ENCODE measurements around the gene PTPN9. TPM values are rescaled to one million over a fixed set of nuclear protein-coding genes. Genes with fewer than 3 reads are reported as not detected.
A peak's percentile ranks its signal among the peaks of the same experiment; 100 is the strongest.

PTPN9 gene
- total RNA-seq, 1 experiment from 2014 or later = 42.2 TPM

DNA sequence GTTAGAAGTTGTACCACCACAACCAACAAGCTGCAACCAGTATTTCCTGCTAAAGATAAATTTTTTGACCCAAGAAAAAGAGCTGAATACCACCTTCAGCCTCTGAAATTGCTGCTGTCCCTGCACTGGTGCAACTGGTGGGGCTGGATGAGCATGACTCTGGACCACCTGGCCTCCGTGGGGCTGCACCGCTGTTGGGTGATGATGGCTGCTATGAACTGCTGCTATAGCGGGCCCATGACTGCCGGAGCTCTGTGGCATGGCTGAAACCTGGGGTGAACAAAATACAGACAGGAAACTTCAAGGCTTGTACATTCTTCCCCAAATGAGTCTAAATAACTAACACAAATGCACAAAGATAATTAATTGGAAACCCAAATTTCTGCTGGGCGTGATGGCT, 156.6 kb downstream of the PTPN9 start:
- no peak overlapping the region for H2AK5ac ChIP-seq (ENCODE audit: insufficient read length, low read length)
- H3K56ac ChIP-seq (ENCODE audit: insufficient read length, low read depth, low read length) = no peak overlapping the region
- no peak overlapping the region for H3K18ac ChIP-seq (ENCODE audit: insufficient read length, low read depth, low read length)
- H3K9me3 ChIP-seq (ENCODE audit: control insufficient read depth, low read depth, low read length) = no peaks in the 10 kb centered on the region
- no peak overlapping the region for H2BK5ac ChIP-seq (ENCODE audit: insufficient read length, low read length)
- H3K23ac ChIP-seq (ENCODE audit: insufficient read length, low read depth, low read length) = no peak overlapping the region
- H4K5ac ChIP-seq (ENCODE audit: insufficient read length, low read depth, low read length) = no peak overlapping the region
- H3K4me1 Mint-ChIP-seq = no peaks in the 10 kb centered on the region
- H3K27ac Mint-ChIP-seq = peak overlapping the region in 1 of 3 experiments; percentile 44; a peak in 1 of 7 replicates
- TF ChIP-seq, protein P1, sequence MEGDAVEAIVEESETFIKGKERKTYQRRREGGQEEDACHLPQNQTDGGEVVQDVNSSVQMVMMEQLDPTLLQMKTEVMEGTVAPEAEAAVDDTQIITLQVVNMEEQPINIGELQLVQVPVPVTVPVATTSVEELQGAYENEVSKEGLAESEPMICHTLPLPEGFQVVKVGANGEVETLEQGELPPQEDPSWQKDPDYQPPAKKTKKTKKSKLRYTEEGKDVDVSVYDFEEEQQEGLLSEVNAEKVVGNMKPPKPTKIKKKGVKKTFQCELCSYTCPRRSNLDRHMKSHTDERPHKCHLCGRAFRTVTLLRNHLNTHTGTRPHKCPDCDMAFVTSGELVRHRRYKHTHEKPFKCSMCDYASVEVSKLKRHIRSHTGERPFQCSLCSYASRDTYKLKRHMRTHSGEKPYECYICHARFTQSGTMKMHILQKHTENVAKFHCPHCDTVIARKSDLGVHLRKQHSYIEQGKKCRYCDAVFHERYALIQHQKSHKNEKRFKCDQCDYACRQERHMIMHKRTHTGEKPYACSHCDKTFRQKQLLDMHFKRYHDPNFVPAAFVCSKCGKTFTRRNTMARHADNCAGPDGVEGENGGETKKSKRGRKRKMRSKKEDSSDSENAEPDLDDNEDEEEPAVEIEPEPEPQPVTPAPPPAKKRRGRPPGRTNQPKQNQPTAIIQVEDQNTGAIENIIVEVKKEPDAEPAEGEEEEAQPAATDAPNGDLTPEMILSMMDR (conservative IDR thresholded peaks at IDR 0.05) = no peak
- H4K20me1 ChIP-seq (ENCODE audit: control insufficient read depth, insufficient read depth, insufficient read length) = no peaks in the 10 kb centered on the region
- no peaks in the 10 kb centered on the region for H3K23me2 ChIP-seq (ENCODE audit: insufficient read length, low read depth, low read length, poor library complexity, severe bottlenecking)
- no peaks in the 10 kb centered on the region for H3K9me3 Mint-ChIP-seq
- no peaks in the 10 kb centered on the region for H3K27me3 ChIP-seq (ENCODE audit: insufficient read depth, low read length)
- no peaks in the 10 kb centered on the region for H3K27me3 Mint-ChIP-seq (ENCODE audit: low read depth)
- H2AFZ ChIP-seq (ENCODE audit: low read length) = no peak overlapping the region
- H3K4ac ChIP-seq (ENCODE audit: low read depth, low read length) = no peak overlapping the region
- H2BK12ac ChIP-seq (ENCODE audit: insufficient read length, low read depth, low read length) = no peak overlapping the region
- no peak overlapping the region for H3K27ac ChIP-seq (ENCODE audit: insufficient read length, low read depth, low read length)
- no CpG with 5 or more reads among the region's 5 CpGs for WGBS (ENCODE audit: extremely low coverage, insufficient read length, low lambda C conversion rate)
- H3K79me2 ChIP-seq (ENCODE audit: insufficient read depth, low read length) = no peaks in the 10 kb centered on the region
- H3K9ac ChIP-seq (ENCODE audit: extremely low read depth, insufficient read length, low read length) = no peak overlapping the region
- H4K91ac ChIP-seq (ENCODE audit: insufficient read length, low read depth, low read length) = no peak overlapping the region
- no peaks in the 10 kb centered on the region for H3K4me1 ChIP-seq (ENCODE audit: insufficient read depth, low read length)
- H2BK20ac ChIP-seq (ENCODE audit: low read depth, low read length, poor library complexity, severe bottlenecking) = no peak overlapping the region
- H3T11ph ChIP-seq (ENCODE audit: low read length) = no peak overlapping the region
- H3K4me3 Mint-ChIP-seq = no peak overlapping the region
- no peak overlapping the region for H3K4me2 ChIP-seq (ENCODE audit: insufficient read depth, insufficient read length, low read length)
- H3K14ac ChIP-seq (ENCODE audit: insufficient read depth, low read length) = no peak overlapping the region
- no peak overlapping the region for H2BK15ac ChIP-seq (ENCODE audit: low read depth, low read length)
- no peak for DNase-seq
- no peak overlapping the region for H4K8ac ChIP-seq (replicated peaks; ENCODE audit: insufficient read length, low read depth, low read length)
- H3K36me3 Mint-ChIP-seq (ENCODE audit: insufficient read depth in 1 of 3, low read depth in 3 of 3) = peaks cover 17 to 62% (median 54%) of the 10 kb centered on the region in 3 experiments; a peak in 6 of 7 replicates
- no peak overlapping the region for H2BK120ac ChIP-seq (ENCODE audit: low read depth, low read length, poor library complexity, severe bottlenecking)
- no peaks in the 10 kb centered on the region for H3K79me1 ChIP-seq (ENCODE audit: insufficient read depth, low read depth, low read length, poor library complexity, severe bottlenecking)

Measured in H9 (cell line).